DND-41 (cell line): ENCODE results near the gene TRAIP.

Experiments used
- CTCF ChIP-seq: IDR thresholded peaks from 2 replicates; pipeline ENCODE4 v1.5.1; 2012; ENCODE audit warnings: borderline replicate concordance, low read length, moderate library complexity, mild to moderate bottlenecking; ENCODE audit not compliant: poor library complexity, severe bottlenecking; ENCODE audit errors: extremely low read depth
- EZH2 ChIP-seq: IDR thresholded peaks from 3 replicates; pipeline ENCODE4 v1.6.1; 2012; ENCODE audit warnings: borderline replicate concordance, low read depth, mild to moderate bottlenecking, moderate library complexity, low read length, inconsistent platforms; ENCODE audit not compliant: severe bottlenecking

- TF ChIP-seq CTCF (no peak), EZH2 (no peak)
These were observed 22.3 kb upstream of the TRAIP start for GRCh38 chr3:49878686-49879085.
